HG03066 (cell line): ENCODE results near the gene SLC30A2.
A peak's percentile ranks its signal among the peaks of the same experiment; 100 is the strongest.

Experiments used
- ATAC-seq: cut with Tn5 transposase; IDR thresholded peaks from one replicate; pipeline ENCODE4 v1.9.1; 2021; ENCODE audit warnings: low read depth; ENCODE audit not compliant: unreplicated experiment

The SLC30A2 gene

GRCh38 chr1:26003262-26003661 lies 42.7 kb downstream of the SLC30A2 start:
- ATAC-seq, result no peak

GRCh38 chr1:25999041-25999800 lies 46.7 kb downstream of the SLC30A2 start:
- no peak for ATAC-seq

GRCh38 chr1:25997828-25998761 lies 47.8 kb downstream of the SLC30A2 start, which contains the start of gene PAFAH2:
TSS of gene PAFAH2 (minus strand) at chr1:25998063. CDS start at chr1:25990816, 7,247 bp downstream.
- peak; percentile 98 for ATAC-seq

GRCh38 chr1:25996966-25997827 lies 48.7 kb downstream of the SLC30A2 start:
- no peak for ATAC-seq

GRCh38 chr1:25994402-25995150 lies 51.3 kb downstream of the SLC30A2 start:
- no peak for ATAC-seq

DNA sequence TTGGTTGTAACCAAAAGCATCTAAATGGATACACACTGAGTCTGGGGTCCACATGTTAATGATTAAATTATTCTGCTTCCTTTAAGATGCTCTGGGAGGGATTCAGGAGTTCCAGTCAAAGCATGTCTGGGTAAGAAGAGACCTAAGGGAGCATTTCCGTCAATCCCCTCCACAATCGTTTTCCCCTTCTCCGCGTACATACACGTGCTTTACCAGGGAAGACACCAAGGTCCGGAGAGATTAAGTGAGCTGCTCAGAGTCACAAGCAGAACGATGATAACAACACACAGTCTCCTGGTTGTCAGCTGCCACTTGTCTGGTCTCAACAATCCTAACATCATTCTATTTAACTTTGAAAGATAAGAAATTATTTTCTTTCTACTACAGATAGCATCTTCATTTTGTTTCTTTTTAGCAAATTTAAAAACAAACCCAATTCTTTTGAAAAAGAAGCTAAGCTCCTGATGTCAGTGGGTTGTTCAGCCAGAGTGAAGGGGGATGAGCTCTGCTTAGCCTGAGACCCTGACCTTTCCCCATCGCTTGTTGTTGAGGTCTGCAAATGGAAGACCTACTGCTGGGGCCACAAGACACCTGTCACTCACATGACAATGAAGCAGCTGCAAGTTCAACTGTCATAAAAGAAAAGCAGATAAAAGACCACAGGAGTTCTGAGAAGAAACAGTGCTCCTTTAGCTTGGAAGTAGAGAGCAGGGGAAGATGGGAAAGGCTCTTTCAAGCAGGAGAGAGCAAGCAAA lies 52.5 kb downstream of the SLC30A2 start:
- ATAC-seq, result no peak

- ATAC-seq, result no peak
Measured at GRCh38 chr1:25992689-25993171, 53.2 kb downstream of the SLC30A2 start.

DNA sequence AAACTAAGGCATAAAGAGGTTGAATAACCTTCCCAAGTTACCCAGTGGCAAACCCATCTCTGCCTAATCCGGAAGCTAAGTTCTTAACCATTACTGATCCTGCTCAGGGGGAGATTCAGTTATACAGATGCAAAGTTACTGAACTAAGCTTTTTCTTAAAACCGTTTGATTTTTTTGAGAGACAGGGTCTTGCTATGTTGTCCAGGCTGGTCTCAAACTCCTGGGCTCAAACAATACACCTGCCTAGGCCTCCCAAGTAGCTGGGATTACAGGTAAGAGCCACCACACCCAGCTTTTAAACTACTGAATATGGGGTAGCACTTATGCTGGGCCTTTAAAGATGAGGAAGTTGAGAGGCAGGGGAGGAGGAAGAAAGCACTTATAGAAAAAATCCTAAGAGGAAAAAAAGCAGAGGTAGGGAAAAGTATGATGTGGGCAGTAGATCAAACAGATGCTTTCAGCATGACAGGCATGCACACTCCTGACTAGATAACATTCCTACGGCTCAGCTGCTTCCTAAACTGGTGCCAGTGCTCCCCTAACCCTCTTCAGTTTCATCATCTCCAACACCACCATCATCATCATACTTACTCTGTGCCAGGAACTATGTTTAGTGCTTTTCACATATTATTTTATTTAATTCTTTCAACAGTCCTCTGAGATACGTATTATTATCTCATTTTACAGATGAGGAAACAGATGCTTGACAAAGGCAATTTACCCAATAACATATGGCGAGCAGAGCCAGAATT lies 53.8 kb downstream of the SLC30A2 start:
- ATAC-seq, result no peak

DNA sequence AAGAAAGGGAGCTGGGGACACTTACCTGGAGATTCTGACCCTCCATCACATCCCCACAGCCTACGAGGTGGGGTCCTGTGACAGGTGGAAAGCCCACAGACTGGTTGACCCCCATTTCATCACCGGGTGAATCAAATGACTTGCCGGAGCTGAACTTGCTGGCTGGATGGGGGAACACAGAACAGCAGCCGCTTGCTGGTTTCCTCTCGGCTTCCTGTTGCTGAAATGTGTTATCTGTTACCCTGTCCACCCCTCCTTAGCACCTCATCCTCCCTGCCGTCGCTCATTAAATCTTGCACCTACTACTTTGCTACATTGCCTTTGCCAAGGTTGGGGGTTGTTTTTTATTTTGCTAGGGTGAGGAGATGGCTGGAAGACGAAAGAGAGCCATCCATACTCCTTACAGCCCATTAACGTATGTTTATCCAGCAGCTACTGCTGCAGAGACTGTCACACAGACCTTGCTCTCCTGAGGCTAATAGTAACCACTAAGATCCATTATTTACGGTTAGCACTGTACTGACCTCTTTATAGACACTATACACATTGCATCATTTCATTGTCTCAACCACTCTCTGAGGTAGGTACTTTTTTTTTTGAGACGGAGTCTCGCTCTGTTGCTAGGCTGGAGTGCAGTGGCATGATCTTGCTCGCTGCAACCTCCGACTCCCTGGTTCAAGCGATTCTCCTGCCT lies 55.1 kb downstream of the SLC30A2 start:
- ATAC-seq, result no peak

DNA sequence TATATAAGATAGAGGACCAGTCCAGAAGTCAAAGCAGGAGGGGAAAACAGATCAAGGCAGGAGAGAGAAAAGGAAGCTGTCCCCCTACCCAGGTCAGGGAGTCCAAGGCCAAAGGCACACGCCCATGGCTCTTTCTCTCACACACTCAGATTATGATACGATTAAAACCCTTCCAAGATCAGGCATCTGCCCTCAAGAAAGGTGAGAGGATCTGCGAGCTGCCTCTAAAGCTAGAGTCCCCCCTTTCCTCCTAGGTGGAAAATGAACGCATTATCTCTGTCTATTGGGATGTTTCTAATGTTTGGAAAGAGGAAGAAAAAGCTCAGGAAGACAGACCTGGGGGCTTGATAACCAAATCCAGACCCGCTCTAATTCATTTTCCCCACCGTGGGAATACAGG lies 55.7 kb downstream of the SLC30A2 start:
- ATAC-seq, result no peak

- ATAC-seq, result no peak
Measured at GRCh38 chr1:25989440-25990234, 56.3 kb downstream of the SLC30A2 start.

- ATAC-seq, result no peak
Measured at GRCh38 chr1:25987951-25988350, 58.0 kb downstream of the SLC30A2 start.
